ENCODE results near the gene GPR78.
"Not testable (repeated sequence)": the region's sequence is repeated elsewhere in the genome, so short reads cannot be mapped to it uniquely, and the experiment has no call there.

GPR78 gene

GRCh38 chr4:8564595-8564994 lies 15.6 kb upstream of the GPR78 start:
- no peak for DNase-seq (ENCODE audit: low spot score)

DNA sequence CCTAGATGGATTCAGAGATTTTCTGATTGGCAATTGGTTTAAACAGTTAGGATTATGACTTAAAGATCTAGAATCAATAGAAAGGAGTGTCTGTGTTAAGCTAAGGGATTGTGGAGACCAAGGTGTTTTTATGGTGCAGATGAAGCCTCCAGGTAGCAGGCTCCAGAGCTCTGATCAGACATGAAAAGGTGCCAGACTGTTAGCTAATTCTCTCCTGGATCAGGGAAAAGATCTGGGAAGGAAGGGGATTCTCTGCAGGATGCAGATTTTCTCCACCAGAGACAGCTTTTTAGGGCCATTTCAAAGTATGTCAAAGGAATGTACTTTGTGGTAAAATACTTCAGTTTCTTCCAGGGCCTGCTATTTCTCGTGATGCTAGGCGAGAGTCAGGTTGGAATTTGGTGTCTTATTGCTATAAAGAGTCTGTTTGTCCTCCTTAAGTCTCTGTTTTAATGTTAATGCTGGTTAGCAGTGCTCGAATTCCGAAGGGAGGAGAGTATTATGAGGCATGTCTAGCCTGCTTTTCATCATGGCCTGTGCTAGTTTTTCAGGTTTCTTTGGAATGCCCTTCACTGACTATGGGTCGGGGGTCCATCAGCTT lies 12.0 kb upstream of the GPR78 start:
- no peak for DNase-seq (ENCODE audit: low spot score)

DNA sequence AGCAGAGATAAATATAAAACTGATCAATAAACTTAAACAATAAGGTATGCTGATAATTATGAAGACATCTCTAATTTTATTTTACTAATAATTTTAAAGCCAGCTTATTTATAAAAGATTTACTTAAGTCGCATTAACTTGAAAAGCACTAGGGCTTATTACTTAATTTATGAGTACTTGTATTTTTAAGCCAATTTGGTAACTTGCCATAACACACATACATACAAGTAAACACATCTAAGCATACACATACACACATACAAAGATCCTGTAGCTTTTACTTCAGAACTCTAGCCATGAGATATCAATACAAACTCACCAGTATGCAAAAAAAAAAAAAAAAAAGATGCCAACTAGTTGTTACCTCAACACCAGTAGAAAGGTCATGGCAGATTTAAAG lies 10.0 kb upstream of the GPR78 start:
- no peak for DNase-seq (ENCODE audit: low spot score)

- no peak for DNase-seq (ENCODE audit: low spot score)
These were observed 8.2 kb upstream of the GPR78 start for GRCh38 chr4:8571702-8572685.

- no peak for DNase-seq (ENCODE audit: low spot score)
These were observed 6.9 kb upstream of the GPR78 start for GRCh38 chr4:8573266-8573665.

DNA sequence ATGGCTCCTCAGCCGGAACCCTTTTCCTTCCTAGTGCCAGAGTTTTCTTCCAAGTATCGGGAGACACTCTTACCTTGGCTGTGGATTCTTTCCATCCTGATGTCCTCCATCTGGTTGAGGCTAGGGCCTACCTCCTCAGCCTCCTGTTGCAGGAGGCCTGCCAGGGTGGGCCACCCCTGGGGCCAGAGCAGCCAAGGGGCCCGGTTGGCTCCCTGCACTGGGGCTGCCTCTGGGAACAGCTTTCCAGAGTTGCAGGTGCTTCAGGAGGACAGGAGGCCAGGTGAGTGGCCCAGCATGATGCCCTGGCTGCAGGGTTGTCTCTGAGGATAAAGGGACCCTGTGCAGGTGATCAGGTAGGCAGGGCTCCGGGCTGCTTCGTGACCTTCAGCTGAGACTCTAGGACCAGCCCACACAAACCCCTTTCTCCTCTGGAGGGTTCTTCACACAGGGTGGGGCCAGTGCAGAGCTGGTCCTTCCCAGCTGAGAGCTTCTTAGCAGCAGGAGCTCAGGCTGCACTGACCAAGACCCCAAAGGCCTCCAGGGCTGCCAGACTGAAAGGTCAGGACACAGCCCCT lies 5.3 kb upstream of the GPR78 start:
- DNase-seq (ENCODE audit: low spot score): no peak

- no peak for DNase-seq (ENCODE audit: low spot score)
These were observed 4.7 kb upstream of the GPR78 start for GRCh38 chr4:8575457-8575856.

GRCh38 chr4:8576591-8576990 lies 3.6 kb upstream of the GPR78 start:
- not testable (repeated sequence) for DNase-seq (ENCODE audit: low spot score)

DNA sequence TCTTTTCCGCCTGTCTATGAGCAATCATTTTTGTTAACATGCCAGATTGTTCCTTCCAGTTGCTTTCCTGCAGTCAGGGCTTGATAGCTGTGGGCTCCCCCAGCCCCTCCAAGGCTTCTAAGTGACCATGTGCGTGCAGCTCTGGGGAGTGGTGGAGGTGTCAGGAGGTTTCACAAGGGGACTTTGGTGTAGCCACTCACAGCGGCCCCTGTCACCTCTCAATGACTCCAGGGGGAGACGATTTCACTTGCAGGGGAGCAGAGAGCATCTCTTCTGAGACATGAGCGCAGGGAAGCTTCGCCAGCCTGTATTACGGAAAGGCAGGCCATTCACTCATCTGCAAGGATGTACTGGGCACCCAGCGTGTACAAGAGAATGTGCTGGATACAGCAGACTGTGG lies 3.1 kb upstream of the GPR78 start:
- DNase-seq (ENCODE audit: low spot score): no peak

DNA sequence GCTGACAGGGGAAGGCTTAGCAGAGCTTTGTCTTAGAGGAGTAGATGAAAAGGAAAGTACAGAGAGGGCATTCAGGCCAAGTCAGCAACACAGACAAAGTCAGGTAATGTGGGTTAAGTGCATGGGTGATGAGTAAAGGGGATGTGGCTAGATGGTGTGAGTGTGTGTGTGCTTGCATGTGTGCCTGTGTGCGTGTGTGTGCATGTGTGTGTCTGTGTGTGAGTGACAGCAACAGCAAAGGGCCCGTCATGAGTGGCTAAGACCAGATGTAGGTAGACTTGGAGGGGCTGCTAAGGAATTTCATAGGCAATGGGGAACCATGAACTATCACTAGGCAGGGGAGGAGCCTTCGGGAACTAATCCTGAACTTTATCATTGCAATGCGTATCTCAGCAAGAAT lies 2.2 kb upstream of the GPR78 start:
- no peak for DNase-seq (ENCODE audit: low spot score)

GRCh38 chr4:8578717-8579116 lies 1.5 kb upstream of the GPR78 start:
- no peak for DNase-seq (ENCODE audit: low spot score)

- DNase-seq (ENCODE audit: low spot score): no peak
These were observed 469 bp upstream of the GPR78 start for GRCh38 chr4:8579526-8580320.

DNA sequence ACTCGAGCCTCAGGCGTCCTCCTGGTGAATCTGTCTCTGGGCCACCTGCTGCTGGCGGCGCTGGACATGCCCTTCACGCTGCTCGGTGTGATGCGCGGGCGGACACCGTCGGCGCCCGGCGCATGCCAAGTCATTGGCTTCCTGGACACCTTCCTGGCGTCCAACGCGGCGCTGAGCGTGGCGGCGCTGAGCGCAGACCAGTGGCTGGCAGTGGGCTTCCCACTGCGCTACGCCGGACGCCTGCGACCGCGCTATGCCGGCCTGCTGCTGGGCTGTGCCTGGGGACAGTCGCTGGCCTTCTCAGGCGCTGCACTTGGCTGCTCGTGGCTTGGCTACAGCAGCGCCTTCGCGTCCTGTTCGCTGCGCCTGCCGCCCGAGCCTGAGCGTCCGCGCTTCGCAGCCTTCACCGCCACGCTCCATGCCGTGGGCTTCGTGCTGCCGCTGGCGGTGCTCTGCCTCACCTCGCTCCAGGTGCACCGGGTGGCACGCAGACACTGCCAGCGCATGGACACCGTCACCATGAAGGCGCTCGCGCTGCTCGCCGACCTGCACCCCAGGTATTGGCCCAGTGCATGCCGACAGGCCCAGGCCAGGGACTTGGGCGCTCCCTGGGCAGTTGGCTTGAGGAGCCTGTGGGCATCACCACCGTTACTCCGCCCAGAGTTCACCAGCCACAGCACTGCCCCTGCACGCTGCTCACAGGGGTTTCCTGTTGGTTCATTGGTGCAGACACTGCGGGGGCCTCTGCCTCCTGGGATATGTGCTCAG lies 1.1 kb downstream of the GPR78 start:
- DNase-seq (ENCODE audit: low spot score): no peak

DNA sequence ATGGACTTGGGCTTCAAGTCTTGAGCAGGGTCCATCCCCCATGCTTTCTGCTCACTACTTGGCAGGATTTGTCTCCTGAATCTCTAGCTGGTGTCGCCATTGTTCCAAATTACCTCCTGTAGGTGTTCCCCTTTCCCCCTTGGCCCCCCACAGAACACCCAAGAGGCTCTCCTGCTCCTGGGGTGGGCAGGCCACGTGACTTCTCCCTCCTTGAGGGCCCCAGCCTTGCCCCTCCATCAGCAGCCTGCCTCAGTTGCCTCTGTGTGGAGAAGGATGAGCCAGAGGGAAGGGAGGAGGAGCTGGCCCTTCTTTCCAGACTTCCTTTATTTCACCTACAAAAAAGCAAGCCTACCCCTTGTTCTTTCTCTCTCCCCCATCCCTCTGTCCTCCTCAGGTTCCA lies 1.8 kb downstream of the GPR78 start:
- DNase-seq (ENCODE audit: low spot score): no peak

- no peak for DNase-seq (ENCODE audit: low spot score)
These were observed 2.2 kb downstream of the GPR78 start for GRCh38 chr4:8582436-8582835.

GRCh38 chr4:8582941-8583654 lies 2.9 kb downstream of the GPR78 start:
- no peak for DNase-seq (ENCODE audit: low spot score)

- no peak for DNase-seq (ENCODE audit: low spot score)
These were observed 3.4 kb downstream of the GPR78 start for GRCh38 chr4:8583655-8584025.

GRCh38 chr4:8585186-8585585 lies 5.0 kb downstream of the GPR78 start:
- DNase-seq (ENCODE audit: low spot score): no peak

DNA sequence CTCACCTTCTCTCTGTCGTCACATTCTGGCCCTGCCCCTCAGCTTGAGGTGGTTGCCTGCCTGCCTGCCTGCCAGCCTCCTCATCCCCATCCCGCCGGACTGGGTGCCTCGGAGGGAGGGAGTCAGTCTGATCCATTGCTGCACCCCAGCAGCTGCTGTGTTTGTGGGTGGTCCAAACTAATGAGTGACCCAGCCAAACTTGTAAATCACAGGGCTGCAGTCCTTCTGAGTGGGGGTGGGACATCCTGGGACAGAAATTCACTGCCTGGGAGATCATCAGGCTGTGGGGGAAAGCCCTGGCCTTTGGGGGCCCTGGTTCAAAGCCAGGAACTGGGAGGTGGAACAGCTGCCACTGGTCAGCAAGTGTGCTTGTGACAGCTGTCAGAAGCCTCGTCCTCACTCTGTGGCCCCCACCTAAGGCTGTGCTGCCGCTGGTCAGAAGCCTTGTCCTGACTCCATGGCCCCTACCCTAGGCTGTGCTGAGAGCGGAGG lies 5.6 kb downstream of the GPR78 start:
- DNase-seq (ENCODE audit: low spot score): no peak

GRCh38 chr4:8586246-8586645 lies 6.1 kb downstream of the GPR78 start:
- DNase-seq (ENCODE audit: low spot score): no peak
